Left renal cortex interstitium (tissue), 4 donors: ENCODE measurements around the gene ENHO. TPM values are rescaled to one million over a fixed set of nuclear protein-coding genes. Genes with fewer than 3 reads are reported as not detected.
"Not testable (repeated sequence)": the region's sequence is repeated elsewhere in the genome, so short reads cannot be mapped to it uniquely, and the experiment has no call there.

Source experiments
- DNase-seq, 4 donors: peaks; one replicate each; pipeline ENCODE4 v3.0.0-alpha.2; 2013; ENCODE audit warnings: low read depth in 4 of 4, low spot score in 2 of 4, missing footprints in 1 of 4
- polyA plus RNA-seq, 4 donors: library from polyadenylated mRNA; unstranded; fragments of 120-200 nt; gene quantifications; one replicate each; pipeline ENCODE4 v1.2.1, GENCODE V29; 2013; ENCODE audit not compliant: insufficient read length in 4 of 4

Gene ENHO
- polyA plus RNA-seq, 4 donors, result 1.5 to 2.8 (median 2.1) TPM

- no peak for DNase-seq
Observed at GRCh38 chr9:34536685-34537084, 13.9 kb upstream of the ENHO start.

GRCh38 chr9:34532041-34532440 is 9.3 kb upstream of the ENHO start:
- not testable (repeated sequence) for DNase-seq

GRCh38 chr9:34526026-34526425 is 3.2 kb upstream of the ENHO start:
- no peak for DNase-seq

GRCh38 chr9:34524349-34524748 is 1.6 kb upstream of the ENHO start:
- no peak for DNase-seq

- no peak for DNase-seq
Observed at GRCh38 chr9:34522091-34522887, 501 bp downstream of the ENHO start.

GRCh38 chr9:34521406-34522045 is 1.3 kb downstream of the ENHO start:
- no peak for DNase-seq

GRCh38 chr9:34520505-34521385 is 2.0 kb downstream of the ENHO start:
- no peak for DNase-seq

GRCh38 chr9:34520096-34520495 is 2.7 kb downstream of the ENHO start:
- DNase-seq, result no peak

GRCh38 chr9:34519321-34520020 is 3.3 kb downstream of the ENHO start:
- DNase-seq, result no peak

- DNase-seq, result no peak
Observed at GRCh38 chr9:34518896-34519295, 3.9 kb downstream of the ENHO start.

- DNase-seq, result no peak
Observed at GRCh38 chr9:34518110-34518616, 4.6 kb downstream of the ENHO start.

GRCh38 chr9:34517185-34517584 is 5.6 kb downstream of the ENHO start:
- no peak for DNase-seq

- no peak for DNase-seq
Observed at GRCh38 chr9:34515959-34516358, 6.8 kb downstream of the ENHO start.

- no peak for DNase-seq
Observed at GRCh38 chr9:34514816-34515215, 8.0 kb downstream of the ENHO start.

- DNase-seq, result no peak
Observed at GRCh38 chr9:34514401-34514800, 8.4 kb downstream of the ENHO start.

- DNase-seq, result no peak
Observed at GRCh38 chr9:34513567-34514214, 9.1 kb downstream of the ENHO start.

GRCh38 chr9:34512131-34513078 is 10.4 kb downstream of the ENHO start:
- no peak for DNase-seq

GRCh38 chr9:34510497-34511468 is 12.0 kb downstream of the ENHO start:
- DNase-seq, result no peak
